Activated CD4-positive, alpha-beta memory T cell treated with anti-CD3 and anti-CD28 coated beads, Interleukin-2, amount 10 ng/mL, durations not matched to agents 7 days and 5 days (primary cell): ENCODE data around the gene CEP126. TPM values are rescaled to one million over a fixed set of nuclear protein-coding genes. Genes with fewer than 3 reads are reported as not detected.
A peak's percentile ranks its signal among the peaks of the same experiment; 100 is the strongest.

ENCODE experiments used
- CTCF ChIA-PET: fragments of 350-600 bp; sonication (Branson Sonifier 250); formaldehyde crosslinking; loops from one replicate; lab custom pipeline; 2021; ENCODE audit warnings: antibody characterized with exemption, inconsistent platforms; lab: Charles Lee
- POLR2A ChIA-PET: fragments of 350-600 bp; sonication (Branson Sonifier 250); formaldehyde crosslinking; loops from one replicate; lab custom pipeline; 2021; ENCODE audit warnings: antibody characterized with exemption; lab: Charles Lee
- DNase-seq: peaks from one replicate; pipeline ENCODE4 v3.0.0-alpha.2; 2020
- H3K27ac Mint-ChIP-seq: one replicate; pipeline ENCODE4 v1.8.0; 2021; ENCODE audit warnings: mild to moderate bottlenecking, mixed read lengths
- H3K27me3 Mint-ChIP-seq: one replicate; pipeline ENCODE4 v1.8.0; 2021; ENCODE audit warnings: mixed read lengths
- H3K36me3 Mint-ChIP-seq: one replicate; pipeline ENCODE4 v1.8.0; 2021; ENCODE audit warnings: low read depth, mixed read lengths
- H3K4me1 Mint-ChIP-seq: one replicate; pipeline ENCODE4 v1.8.0; 2021; ENCODE audit warnings: mixed read lengths
- H3K4me3 Mint-ChIP-seq: one replicate; pipeline ENCODE4 v1.8.0; 2021; ENCODE audit warnings: mild to moderate bottlenecking, mixed read lengths
- H3K9me3 Mint-ChIP-seq: one replicate; pipeline ENCODE4 v1.8.0; 2021; ENCODE audit warnings: mixed read lengths
- total RNA-seq, 2 experiments: library from RNA; stranded (reverse); gene quantifications; one replicate each; pipeline ENCODE4 v1.2.3, GENCODE V29; 2021

The CEP126 gene
- total RNA-seq, 2 experiments from 2014 or later: 0.45 to 1.0 TPM

DNA sequence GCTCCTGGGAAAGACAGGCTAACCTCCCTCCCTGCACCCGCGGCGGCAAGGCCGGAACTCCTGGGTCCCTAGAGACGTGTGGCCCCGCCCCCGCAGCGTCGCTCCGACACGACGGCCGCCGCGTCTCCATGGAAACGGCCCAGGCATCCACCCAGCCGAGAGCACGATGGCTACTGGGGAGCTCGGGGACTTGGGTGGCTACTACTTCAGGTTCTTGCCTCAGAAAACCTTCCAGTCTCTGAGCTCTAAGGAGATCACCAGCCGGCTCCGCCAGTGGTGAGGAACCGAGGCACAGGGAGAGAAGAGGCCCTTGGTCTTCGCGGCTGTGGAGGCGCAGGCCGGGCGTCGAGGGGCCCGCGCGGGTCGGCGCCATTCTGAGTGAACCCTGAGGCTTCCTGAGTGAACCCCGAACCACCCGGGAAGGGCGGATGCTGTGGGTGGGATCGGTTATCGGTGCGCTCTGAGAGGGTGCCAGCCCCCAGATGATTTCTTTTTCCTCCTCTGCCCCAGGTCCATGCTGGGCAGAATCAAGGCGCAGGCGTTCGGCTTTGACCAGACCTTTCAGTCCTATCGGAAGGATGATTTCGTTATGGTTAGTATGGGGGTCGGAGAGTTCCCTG is 132.6 kb downstream of the CEP126 start, which contains the start of gene CFAP300:
TSS of gene CFAP300 (plus strand) at position 133 of the 620 bp plus-strand sequence. CDS start at position 167, 34 bp downstream.
- Mint-ChIP-seq H3K27me3 (peaks cover 20% of the 10 kb centered on the region), H3K4me3 (peak within 1 kb of the TSS; percentile 56), H3K36me3 (no peaks in the 10 kb centered on the region), H3K9me3 (no peaks in the 10 kb centered on the region), H3K27ac (no peak within 1 kb of the TSS), H3K4me1 (peaks cover 9% of the 10 kb centered on the region)
- POLR2A ChIA-PET: no interaction called here
- peak; percentile 57 for DNase-seq
- CTCF ChIA-PET: interaction anchor here (0.7 kb wide), 1 partner anchor 23 kb away, joined by 3 read pairs; no protein-coding TSS in a partner anchor

Other genes starting within 250 kb of the CEP126 start
- not detected for gene ANGPTL5, start 1.5 kb downstream of the CEP126 start, total RNA-seq
- not detected for gene CFAP300, start 132.4 kb downstream of the CEP126 start, total RNA-seq
- under 1 TPM; 0.18 to 0.28 TPM for gene YAP1, start 195.4 kb downstream of the CEP126 start, total RNA-seq